ENCODE results near the gene PLEKHA1.

DNA sequence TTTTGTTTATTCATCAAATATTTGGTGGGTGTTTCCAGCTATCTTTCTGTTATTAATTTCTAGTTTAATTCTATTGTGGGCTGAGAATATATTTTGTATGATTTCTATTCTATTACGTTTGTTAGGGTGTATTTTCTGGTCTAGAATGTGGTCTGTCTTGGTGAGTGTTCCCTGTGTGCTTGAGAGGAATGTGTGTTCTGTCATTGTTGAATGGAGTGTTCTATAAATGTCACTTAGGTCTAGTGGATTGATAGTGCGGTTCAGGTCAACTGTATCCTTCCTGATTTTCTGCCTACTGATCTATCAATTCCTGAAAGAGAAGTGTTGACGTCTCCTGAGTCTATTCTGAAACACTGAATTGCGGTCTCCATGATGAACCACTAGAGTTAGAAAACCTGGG lies 95.3 kb downstream of the PLEKHA1 start:
- TF ChIP-seq, protein P1, sequence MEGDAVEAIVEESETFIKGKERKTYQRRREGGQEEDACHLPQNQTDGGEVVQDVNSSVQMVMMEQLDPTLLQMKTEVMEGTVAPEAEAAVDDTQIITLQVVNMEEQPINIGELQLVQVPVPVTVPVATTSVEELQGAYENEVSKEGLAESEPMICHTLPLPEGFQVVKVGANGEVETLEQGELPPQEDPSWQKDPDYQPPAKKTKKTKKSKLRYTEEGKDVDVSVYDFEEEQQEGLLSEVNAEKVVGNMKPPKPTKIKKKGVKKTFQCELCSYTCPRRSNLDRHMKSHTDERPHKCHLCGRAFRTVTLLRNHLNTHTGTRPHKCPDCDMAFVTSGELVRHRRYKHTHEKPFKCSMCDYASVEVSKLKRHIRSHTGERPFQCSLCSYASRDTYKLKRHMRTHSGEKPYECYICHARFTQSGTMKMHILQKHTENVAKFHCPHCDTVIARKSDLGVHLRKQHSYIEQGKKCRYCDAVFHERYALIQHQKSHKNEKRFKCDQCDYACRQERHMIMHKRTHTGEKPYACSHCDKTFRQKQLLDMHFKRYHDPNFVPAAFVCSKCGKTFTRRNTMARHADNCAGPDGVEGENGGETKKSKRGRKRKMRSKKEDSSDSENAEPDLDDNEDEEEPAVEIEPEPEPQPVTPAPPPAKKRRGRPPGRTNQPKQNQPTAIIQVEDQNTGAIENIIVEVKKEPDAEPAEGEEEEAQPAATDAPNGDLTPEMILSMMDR (IDR thresholded peaks at IDR 0.05), result no peak
- TF ChIP-seq POLR2A (IDR thresholded peaks at IDR 0.05), result no peak

Data from adrenal gland (tissue), 5 donors.